Hepatocyte (in vitro differentiated cells): Measurements from ENCODE around the gene ANKRD31. TPM values are rescaled to one million over a fixed set of nuclear protein-coding genes. Genes with fewer than 3 reads are reported as not detected.
"Not testable (repeated sequence)": the region's sequence is repeated elsewhere in the genome, so short reads cannot be mapped to it uniquely, and the experiment has no call there.

Experiments used
- DNase-seq: peaks from one replicate; pipeline ENCODE4 v3.0.0-alpha.2; 2016; ENCODE audit warnings: low spot score
- H2AFZ ChIP-seq: fragments of 200-600 bp; sonication (generic); 2 replicates; pipeline ENCODE4 v1.6.0; 2016; ENCODE audit warnings: antibody characterized with exemption, mild to moderate bottlenecking
- H3K27ac ChIP-seq: fragments of 200-600 bp; sonication (generic); 2 replicates; pipeline ENCODE4 v1.5.1; 2016; ENCODE audit warnings: mild to moderate bottlenecking
- H3K27me3 ChIP-seq: fragments of 200-600 bp; sonication (generic); 2 replicates; pipeline ENCODE4 v1.6.1; 2016
- H3K36me3 ChIP-seq: fragments of 200-600 bp; sonication (generic); replicated peaks from 2 replicates; pipeline ENCODE4 v1.5.1; 2016; ENCODE audit warnings: low read depth; ENCODE audit not compliant: insufficient read depth
- H3K4me1 ChIP-seq: fragments of 200-600 bp; sonication (generic); 2 replicates; pipeline ENCODE4 v1.5.1; 2016; ENCODE audit warnings: mild to moderate bottlenecking, moderate library complexity; ENCODE audit not compliant: insufficient read depth
- H3K4me2 ChIP-seq: fragments of 200-600 bp; sonication (generic); 2 replicates; pipeline ENCODE4 v1.6.0; 2016
- H3K4me3 ChIP-seq: fragments of 200-600 bp; sonication (generic); 2 replicates; pipeline ENCODE4 v1.5.1; 2016; ENCODE audit warnings: mild to moderate bottlenecking
- H3K79me2 ChIP-seq: fragments of 200-600 bp; sonication (generic); 2 replicates; pipeline ENCODE4 v1.6.0; 2017; ENCODE audit warnings: mild to moderate bottlenecking
- H3K9me2 ChIP-seq: fragments of 200-600 bp; sonication (generic); replicated peaks from 2 replicates; pipeline ENCODE4 v1.6.0; 2017; ENCODE audit warnings: mild to moderate bottlenecking; ENCODE audit not compliant: insufficient read depth
- H3K9me3 ChIP-seq: fragments of 200-600 bp; sonication (generic); 2 replicates; pipeline ENCODE4 v1.5.1; 2016; ENCODE audit warnings: low read depth, mild to moderate bottlenecking
- H4K20me1 ChIP-seq: fragments of 200-600 bp; sonication (generic); 2 replicates; pipeline ENCODE4 v1.6.0; 2016; ENCODE audit warnings: mild to moderate bottlenecking; ENCODE audit not compliant: insufficient read depth, poor library complexity, severe bottlenecking
- EZH2 ChIP-seq: fragments of 200-600 bp; sonication (generic); IDR thresholded peaks from 2 replicates; pipeline ENCODE4 v1.6.1; 2016; ENCODE audit warnings: antibody characterized with exemption, mild to moderate bottlenecking, borderline replicate concordance
- EZH2phosphoT487 ChIP-seq: fragments of 200-600 bp; sonication (generic); IDR thresholded peaks from one replicate; pipeline ENCODE4 v1.6.1; 2018; ENCODE audit warnings: antibody characterized with exemption, mild to moderate bottlenecking, low read depth, moderate library complexity; ENCODE audit not compliant: unreplicated experiment, severe bottlenecking
- WGBS: methylation state at CpG from one replicate; pipeline ENCODE4 v1.1.6; 2016; ENCODE audit warnings: low lambda C conversion rate; ENCODE audit errors: missing lambda C conversion rate; 5-methylcytosine and 5-hydroxymethylcytosine counted together
- polyA plus RNA-seq: library from polyadenylated mRNA; unstranded; fragments of >200 nt; fragmentation: Nextera tagmentation; extraction: Ambion mirVana; gene quantifications from 2 replicates; pipeline ENCODE4 v1.2.1, GENCODE V29; 2016
- total RNA-seq: library from RNA; depleted of rRNA; stranded (reverse); fragments of >200 nt; gene quantifications from 2 replicates; pipeline ENCODE4 v1.2.3, GENCODE V29; 2014
- TF ChIP-seq, protein P1 (sequence below): fragments of 200-600 bp; sonication (generic); IDR thresholded peaks from 2 replicates; pipeline ENCODE4 v1.5.1; 2016; ENCODE audit warnings: antibody characterized with exemption, mild to moderate bottlenecking; ENCODE audit not compliant: poor library complexity

The ANKRD31 gene
- total and polyA plus RNA-seq, 2 experiments from 2014 or later, result 0.19 to 0.47 TPM

DNA sequence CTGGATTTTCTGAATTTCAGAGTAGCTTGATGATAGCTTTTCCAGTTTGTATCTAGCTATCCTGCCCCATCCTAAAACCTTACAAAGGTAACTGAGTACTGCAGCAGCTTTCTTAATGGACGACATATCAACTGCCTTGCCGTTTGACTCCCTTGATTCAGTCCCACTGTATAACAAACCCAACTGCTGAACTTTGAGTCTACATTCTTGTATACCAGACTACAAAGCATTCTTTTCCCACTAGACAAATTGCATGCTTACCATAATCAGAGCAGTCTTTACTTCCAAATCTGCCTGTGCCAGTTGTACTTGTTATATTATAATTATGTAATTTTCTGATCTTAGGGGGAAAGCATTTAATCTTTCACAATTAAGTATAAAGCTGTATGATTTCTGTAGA, 47.3 kb downstream of the ANKRD31 start:
- Histone ChIP-seq H3K36me3 (no peaks in the 10 kb centered on the region), H4K20me1 (no peaks in the 10 kb centered on the region), H3K4me2 (no peak overlapping the region), H2AFZ (no peak overlapping the region), H3K4me3 (no peak overlapping the region), H3K27me3 (no peaks in the 10 kb centered on the region), H3K9me3 (no peaks in the 10 kb centered on the region), H3K27ac (no peak overlapping the region), H3K79me2 (no peaks in the 10 kb centered on the region), H3K9me2 (no peaks in the 10 kb centered on the region), H3K4me1 (no peaks in the 10 kb centered on the region)
- WGBS, result 62% methylated on average over 2 of the region's 2 CpGs
- no peak for TF ChIP-seq EZH2phosphoT487
- no peak for TF ChIP-seq EZH2
- TF ChIP-seq, protein P1, sequence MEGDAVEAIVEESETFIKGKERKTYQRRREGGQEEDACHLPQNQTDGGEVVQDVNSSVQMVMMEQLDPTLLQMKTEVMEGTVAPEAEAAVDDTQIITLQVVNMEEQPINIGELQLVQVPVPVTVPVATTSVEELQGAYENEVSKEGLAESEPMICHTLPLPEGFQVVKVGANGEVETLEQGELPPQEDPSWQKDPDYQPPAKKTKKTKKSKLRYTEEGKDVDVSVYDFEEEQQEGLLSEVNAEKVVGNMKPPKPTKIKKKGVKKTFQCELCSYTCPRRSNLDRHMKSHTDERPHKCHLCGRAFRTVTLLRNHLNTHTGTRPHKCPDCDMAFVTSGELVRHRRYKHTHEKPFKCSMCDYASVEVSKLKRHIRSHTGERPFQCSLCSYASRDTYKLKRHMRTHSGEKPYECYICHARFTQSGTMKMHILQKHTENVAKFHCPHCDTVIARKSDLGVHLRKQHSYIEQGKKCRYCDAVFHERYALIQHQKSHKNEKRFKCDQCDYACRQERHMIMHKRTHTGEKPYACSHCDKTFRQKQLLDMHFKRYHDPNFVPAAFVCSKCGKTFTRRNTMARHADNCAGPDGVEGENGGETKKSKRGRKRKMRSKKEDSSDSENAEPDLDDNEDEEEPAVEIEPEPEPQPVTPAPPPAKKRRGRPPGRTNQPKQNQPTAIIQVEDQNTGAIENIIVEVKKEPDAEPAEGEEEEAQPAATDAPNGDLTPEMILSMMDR, result no peak
- DNase-seq, result no peak

DNA sequence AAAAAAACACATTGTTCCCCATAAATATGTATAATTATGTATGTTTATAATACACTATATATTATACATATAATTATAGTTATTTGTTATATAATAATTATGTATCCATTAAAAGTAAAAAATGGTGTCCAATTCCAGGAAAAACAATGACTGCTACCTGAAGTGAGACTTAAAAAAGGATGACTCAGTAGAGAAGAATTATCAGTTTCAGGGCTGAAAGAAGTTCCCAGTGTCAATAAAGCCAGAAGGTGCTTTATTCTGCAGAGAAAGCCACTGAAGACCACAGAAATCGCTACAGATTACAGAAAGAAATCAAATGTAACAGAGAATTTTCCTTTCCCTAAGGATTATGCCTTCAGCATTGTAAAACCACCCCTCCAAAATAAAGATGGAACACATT, 50.9 kb downstream of the ANKRD31 start:
- Histone ChIP-seq H4K20me1 (no peaks in the 10 kb centered on the region), H3K9me2 (no peaks in the 10 kb centered on the region), H3K27me3 (no peaks in the 10 kb centered on the region), H3K9me3 (no peaks in the 10 kb centered on the region), H3K4me2 (no peak overlapping the region), H3K4me3 (no peak overlapping the region), H3K27ac (no peak overlapping the region), H3K4me1 (no peaks in the 10 kb centered on the region), H2AFZ (no peak overlapping the region), H3K36me3 (no peaks in the 10 kb centered on the region), H3K79me2 (no peaks in the 10 kb centered on the region)
- WGBS, result 89% methylated on average over 1 of the region's 1 CpG
- TF ChIP-seq, protein P1, result no peak
- TF ChIP-seq EZH2 (no peak), EZH2phosphoT487 (no peak)
- no peak for DNase-seq

DNA sequence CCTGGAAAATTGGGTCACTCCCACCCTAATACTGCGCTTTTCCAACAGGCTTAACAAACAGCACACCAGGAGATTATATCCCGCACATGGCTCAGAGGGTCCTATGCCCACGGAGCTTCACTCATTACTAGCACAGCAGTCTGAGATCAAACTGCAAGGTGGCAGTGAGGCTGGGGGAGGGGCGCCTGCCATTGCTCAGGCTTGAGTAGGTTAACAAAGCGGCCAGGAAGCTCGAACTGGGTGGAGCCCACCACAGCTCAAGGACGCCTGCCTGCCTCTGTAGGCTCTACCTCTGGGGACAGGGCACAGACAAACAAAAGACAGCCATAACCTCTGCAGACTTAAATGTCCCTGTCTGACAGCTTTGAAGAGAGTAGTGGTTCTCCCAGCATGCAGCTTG, 60.7 kb downstream of the ANKRD31 start:
- not testable (repeated sequence) for H2AFZ ChIP-seq, H3K27me3 ChIP-seq, H3K4me1 ChIP-seq, H3K36me3 ChIP-seq, H4K20me1 ChIP-seq, H3K27ac ChIP-seq, H3K4me2 ChIP-seq, H3K79me2 ChIP-seq, H3K9me3 ChIP-seq, H3K4me3 ChIP-seq, DNase-seq, H3K9me2 ChIP-seq
- WGBS, result 90% methylated on average over 7 of the region's 7 CpGs

DNA sequence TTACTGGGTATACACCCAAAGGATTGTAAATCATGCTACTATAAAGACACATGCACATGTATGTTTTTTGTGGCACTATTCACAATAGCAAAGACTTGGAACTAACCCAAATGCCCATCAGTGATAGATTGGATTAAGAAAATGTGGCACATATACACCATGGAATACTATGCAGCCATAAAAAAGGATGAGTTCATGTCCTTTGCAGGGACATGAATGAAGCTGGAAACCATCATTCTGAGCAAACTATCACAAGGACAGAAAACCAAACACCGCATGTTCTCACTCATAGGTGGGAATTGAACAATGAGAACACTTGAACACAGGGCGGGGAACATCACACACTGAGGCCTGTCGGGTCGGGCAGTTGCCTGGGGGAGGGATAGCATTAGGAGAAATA, 61.8 kb downstream of the ANKRD31 start:
- H3K36me3 ChIP-seq, H4K20me1 ChIP-seq, DNase-seq, H3K9me3 ChIP-seq, H3K79me2 ChIP-seq, H3K4me3 ChIP-seq, H3K27me3 ChIP-seq, H3K9me2 ChIP-seq, H3K27ac ChIP-seq, H3K4me2 ChIP-seq, H2AFZ ChIP-seq, H3K4me1 ChIP-seq: not testable (repeated sequence)
- WGBS, result 96% methylated on average over 4 of the region's 4 CpGs

DNA sequence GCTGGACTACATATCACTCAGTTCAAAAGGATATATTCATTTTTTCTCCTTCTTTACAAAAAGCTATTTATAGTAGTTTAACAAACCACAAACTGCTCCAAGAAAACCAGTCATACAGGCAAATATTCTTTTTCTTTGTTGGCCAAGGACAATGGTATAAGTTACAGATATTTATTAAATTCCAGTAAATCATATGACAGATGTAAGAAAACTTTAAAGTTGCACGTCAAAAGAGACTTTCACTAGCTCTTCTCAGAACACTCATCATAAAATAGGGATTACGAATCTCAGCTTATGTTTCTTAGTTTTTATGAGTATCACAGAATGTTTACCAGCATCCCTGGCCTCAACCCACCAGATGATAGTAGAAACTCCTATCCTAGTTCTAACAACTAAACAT, 67.2 kb downstream of the ANKRD31 start:
- Histone ChIP-seq H3K27me3 (no peaks in the 10 kb centered on the region), H2AFZ (no peak overlapping the region), H3K4me3 (no peak overlapping the region), H3K4me1 (peaks cover 22% of the 10 kb centered on the region), H3K79me2 (no peaks in the 10 kb centered on the region), H3K4me2 (no peak overlapping the region), H3K27ac (no peak overlapping the region), H3K9me2 (no peaks in the 10 kb centered on the region), H3K36me3 (no peaks in the 10 kb centered on the region), H3K9me3 (no peaks in the 10 kb centered on the region), H4K20me1 (no peaks in the 10 kb centered on the region)
- TF ChIP-seq EZH2phosphoT487 (no peak), EZH2 (no peak)
- TF ChIP-seq, protein P1, result no peak
- 50% methylated on average over 2 of the region's 2 CpGs for WGBS
- DNase-seq, result peak; percentile 23
